GM21723 (cell line): ENCODE measurements around the gene USP20.
"Not testable (repeated sequence)": the region's sequence is repeated elsewhere in the genome, so short reads cannot be mapped to it uniquely, and the experiment has no call there.

ENCODE experiments used
- ATAC-seq: cut with Tn5 transposase; IDR thresholded peaks from one replicate; pipeline ENCODE4 v1.9.1; 2021; ENCODE audit warnings: mild to moderate bottlenecking, moderate library complexity; ENCODE audit not compliant: unreplicated experiment

USP20 gene

DNA sequence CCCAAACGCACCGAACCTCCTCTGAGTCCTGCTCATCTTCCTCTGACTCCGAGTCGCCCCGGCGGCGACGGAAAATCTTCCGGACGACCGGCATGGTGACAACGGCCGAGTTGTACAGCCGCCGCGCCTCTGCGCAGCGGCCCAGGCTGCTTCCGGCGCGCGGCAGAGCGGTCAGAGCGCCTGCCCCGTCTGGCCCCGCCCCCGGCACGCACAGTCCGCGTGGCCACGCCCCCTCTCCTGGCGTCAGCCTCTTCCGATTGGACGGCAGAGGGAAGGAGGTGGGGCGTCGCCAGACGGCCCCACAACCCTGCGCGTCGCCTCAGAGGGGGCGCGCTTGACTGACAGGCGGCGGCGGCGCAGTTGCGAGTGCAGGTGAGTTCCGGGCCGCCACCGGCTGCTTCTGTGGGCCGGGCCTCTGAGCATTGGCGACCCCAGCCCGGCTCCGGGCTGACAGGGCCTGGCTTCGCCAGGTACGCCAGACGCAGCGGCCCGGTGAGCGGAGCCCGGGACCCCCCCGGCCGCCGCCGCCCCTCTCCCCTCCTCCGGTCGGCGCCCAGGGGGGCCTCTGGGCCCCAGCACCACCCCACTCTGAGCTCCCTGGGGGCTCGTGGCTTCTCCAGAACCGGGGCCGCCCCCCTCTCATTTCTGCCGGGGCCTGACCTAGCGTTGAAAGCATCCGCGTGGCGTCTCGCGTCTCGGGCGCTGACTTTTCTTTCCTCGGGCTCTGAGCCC lies at the start of gene USP20, which contains the start of gene C9orf78:
Gene USP20 (plus strand): TSS at position 331 of the 732 bp plus-strand sequence. CDS start 17,098 bp downstream, outside the sequence.
Gene C9orf78 (minus strand): TSS at position 148 of the 732 bp plus-strand sequence. CDS start 54 bp downstream, at position 94.
- peak; percentile 87 for ATAC-seq

DNA sequence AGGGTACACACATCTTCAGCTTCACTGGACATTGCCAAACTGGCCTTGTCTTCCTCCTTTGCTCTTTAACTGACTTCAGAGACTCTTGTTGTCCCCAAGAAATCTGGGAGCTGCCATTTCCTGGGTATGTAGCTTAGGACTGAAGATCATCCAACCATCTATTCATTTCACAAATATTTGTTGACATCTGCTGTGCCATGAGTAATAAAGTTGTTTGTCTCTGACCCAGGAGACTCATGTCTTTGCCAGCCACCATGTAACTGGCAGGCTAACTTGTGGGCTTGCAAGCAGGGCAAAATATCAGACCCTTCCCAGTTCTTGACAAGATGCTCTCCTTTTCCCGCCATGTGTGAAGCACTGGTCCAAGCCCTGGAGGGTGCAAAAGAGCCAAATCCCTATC lies 49.4 kb upstream of the USP20 start:
- ATAC-seq = no peak

DNA sequence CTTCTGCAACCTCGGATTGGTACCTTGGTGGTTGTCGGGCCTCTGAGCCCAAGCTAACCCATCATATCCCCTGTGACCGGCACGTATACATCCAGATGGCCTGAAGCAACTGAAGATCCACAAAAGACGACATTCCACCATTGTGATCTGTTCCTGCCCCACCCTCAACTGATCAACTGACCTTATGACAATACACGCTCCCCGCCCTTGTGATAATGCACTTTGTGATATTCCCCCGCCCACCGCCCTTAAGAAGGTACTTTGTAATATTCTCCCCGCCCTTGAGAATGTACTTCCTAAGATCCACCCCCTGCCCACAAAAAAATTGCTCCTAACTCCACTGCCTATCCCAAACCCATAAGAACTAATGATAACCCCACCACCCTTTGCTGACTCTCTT lies 48.8 kb upstream of the USP20 start:
- no peak for ATAC-seq

DNA sequence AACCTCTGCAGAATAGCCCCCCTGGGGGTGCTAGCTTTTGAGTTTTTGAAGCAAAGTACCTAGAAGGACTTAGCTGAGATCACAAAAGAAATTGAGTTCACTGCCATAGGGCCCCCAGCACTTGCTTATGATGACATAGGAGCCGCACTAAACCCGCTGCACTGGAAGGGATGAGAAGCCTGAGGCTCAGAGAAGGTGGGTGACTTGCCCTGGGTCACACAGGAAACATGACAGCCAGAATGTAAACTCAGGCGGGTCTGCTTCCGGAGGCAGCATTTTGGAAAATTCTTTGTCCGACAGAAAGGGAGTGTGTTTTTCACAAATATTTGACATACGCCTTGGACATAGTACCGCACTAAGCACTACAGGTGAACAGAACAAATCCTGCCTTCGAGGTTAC lies 40.7 kb upstream of the USP20 start:
- no peak for ATAC-seq

DNA sequence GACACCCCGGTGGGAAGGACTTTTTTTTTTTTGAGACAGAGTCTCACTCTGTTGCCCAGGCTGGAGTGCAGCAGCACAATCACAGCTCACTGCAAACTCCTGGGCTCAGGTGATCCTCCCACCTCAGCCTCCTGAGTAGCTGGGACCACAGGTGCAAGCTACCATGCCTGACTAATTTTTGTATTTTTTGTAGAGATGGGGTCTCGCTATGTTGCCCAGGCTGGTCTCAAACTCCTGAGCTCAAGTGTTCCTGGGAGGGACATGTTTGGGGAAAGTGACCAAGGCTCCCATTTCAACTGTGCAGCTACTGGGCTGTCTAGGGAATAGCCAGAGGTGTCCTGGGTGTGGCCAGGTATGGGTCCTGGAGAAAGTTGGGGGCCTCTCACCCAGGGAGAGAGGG lies 39.2 kb upstream of the USP20 start:
- not testable (repeated sequence) for ATAC-seq

DNA sequence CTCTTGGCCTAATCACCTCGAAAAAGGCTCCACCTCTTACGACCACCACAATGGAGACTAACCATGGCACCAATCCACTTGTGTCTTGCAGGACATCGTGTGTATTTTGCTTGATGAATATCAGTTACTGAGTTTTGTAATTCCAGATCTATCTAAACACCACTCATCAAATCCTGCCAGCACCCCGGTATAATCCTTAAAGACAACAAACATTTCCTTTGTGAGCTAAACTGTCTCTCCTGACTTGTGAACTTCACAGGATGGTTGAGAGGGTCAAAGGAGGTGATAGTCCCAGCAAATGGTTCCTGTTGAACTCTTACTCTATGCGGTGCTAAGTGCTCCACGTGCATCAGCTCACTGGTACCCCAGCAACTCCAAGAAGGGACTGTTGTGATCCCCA lies 36.3 kb upstream of the USP20 start:
- ATAC-seq = no peak

DNA sequence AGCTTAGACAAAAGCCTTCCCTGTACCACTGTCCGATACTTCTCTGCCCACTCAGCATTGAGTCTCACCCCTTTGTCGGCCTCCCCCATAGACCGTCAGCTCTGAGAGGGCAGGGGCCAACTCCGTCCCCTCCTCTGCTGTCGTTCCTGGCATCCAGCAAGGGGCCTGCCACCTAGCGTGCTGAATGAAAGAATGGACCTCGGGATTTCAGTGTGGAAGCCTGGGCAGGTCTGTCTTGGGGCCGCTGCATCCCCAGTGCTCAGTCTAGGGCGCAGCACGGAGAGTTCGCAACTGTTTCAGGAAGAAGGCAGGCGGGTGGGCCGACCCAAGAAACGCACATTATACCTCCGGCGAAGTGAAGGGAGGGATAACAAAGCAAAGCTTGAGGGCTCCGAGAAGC lies 33.8 kb upstream of the USP20 start:
- no peak for ATAC-seq

DNA sequence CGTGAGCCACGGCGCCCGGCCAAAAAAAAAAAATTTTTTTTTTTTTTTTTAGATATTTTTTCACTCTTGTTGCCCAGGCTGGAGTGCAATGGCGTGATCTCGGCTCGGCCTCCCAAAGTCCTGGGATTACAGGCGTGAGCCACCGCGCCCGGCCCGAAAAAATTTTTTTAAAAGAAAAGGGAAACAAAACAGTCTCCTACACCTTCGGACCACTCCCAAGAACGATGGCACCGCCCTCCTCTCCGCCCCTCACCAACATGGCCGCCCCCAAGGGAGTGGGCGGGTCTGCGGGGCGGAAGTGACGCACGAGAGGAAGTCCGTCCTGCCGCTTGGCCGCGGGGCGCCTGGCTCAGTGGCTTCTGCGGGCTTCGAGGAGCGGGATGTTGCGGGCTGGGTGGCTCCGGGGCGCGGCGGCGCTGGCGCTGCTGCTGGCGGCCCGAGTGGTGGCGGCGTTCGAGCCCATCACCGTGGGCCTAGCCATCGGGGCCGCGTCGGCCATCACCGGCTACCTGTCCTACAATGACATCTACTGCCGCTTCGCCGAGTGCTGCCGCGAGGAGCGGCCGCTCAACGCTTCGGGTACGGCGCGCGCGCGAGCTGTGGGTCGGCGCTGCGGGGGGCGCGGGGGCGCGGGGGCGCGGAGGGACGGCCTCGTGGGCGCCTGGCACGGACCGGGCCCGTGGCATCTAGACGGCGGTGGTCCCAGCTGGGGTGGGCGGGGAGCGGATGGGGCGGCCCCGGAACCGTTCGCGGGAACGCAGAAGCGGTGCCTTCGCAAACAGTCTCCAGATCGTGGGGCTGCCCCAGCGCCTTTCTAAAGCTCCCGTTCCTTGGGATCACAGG lies 32.2 kb upstream of the USP20 start, which contains the start of gene TOR1B:
Gene TOR1B (plus strand): TSS at position 352 of the 843 bp plus-strand sequence. CDS start 29 bp downstream, at position 381.
- ATAC-seq = peak; percentile 92

DNA sequence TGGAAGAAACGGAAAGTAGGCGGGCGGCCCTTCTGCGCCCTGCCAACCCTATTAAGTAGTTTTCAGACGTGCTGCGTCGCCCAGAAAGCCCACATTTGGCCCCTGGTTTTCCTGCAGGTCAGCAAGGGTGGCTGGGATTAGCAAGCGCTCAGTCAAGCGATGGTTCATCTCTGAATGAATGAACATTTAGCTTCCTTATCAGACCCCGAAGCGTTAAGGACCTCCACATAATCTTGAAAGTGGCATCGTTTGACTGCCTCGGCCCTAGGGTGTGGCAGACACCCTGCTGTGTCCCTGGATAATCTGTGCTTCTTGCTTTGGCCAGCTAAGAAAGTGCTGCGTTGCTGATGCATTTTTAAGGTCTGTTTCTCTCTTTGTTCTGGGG lies 31.6 kb upstream of the USP20 start:
- peak; percentile 13 for ATAC-seq

DNA sequence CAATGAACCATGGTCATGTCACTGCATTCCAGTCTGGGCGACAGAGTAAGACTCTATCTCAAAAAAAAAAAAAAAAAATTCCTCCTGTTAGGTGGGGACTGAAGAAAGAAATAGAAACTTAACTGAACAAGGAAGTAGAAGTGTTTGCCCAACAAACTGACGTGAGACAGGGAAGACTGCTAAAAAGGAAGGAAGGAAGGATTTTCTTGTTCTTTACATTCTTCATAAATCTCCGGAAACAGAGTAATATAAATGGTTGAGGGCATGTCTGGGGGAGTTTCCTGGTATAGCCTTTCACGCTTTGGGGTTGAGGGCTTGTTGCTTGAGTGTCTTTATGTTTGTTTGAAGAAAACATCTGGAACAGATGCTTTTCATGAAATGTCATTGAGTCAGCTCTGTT lies 29.2 kb upstream of the USP20 start:
- ATAC-seq = no peak

DNA sequence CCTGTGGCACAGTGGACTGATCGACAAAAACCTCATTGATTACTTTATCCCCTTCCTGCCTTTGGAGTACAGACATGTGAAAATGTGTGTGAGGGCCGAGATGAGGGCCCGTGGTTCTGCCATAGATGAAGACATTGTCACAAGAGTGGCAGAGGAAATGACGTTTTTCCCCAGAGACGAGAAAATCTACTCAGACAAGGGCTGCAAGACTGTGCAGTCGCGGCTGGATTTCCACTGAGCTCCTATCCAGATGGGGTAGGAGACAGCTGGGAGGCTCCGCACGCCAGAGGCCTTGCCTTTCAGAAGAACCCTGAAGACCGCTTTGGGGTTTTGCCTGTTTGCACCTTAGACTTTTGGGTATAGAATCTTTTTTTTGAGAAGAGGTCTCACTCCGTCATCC lies 25.9 kb upstream of the USP20 start:
- ATAC-seq = no peak

DNA sequence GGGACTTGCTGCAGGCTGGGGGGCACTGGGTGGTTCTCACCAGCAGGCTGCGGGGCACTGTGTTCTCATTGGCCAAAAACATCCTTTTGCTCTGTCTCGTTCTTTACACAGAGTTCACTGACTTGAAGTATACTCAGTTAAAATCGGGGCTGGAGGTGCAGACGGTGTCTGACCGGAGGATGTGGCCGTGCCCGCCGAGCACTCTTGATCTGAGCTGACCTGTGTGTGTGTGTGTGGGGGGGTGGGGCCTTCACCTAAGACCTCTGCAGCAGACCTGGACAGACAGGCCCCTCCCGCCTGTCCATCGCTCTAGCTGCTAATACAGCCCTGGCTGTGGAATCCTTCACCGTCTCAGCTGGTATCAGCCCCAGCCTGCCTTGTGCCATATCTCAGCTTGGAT lies 25.1 kb upstream of the USP20 start:
- ATAC-seq = no peak

DNA sequence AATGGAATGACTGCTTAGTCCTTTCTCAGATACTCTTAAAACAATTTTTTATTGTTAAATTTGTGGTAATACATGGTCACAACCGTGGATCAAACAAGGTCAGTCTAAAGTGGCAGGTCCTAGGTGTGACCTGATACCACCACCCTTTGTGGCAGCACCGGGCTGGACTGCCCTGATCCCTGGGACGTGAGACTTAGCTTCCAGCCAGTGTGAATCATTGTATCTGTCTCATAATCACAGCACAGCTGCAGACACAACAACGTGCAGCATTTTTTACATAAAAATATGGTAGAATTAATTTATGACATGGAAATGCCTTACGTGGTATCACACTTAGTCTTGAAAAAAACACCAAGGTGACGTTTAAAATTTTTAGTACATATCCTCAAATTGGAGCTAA lies 24.5 kb upstream of the USP20 start:
- ATAC-seq = no peak

DNA sequence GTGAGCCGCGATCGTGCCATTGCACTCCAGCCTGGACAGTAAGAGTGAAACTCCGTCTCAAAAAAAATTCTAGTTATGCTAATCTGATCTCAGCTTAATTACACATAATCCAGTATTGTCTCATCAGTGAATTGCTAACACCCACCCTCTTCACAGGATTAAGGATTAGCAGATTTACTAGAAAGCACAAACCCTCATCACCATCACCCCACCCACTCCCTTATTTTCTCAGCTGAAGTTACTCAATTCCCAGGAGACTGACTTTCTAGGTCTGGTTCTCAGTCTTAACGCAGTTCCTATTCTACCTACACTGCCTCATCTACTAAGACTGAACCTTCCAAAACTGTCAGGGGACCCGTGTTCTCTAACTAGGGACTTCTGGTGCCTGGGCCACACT lies 23.3 kb upstream of the USP20 start:
- ATAC-seq = no peak

DNA sequence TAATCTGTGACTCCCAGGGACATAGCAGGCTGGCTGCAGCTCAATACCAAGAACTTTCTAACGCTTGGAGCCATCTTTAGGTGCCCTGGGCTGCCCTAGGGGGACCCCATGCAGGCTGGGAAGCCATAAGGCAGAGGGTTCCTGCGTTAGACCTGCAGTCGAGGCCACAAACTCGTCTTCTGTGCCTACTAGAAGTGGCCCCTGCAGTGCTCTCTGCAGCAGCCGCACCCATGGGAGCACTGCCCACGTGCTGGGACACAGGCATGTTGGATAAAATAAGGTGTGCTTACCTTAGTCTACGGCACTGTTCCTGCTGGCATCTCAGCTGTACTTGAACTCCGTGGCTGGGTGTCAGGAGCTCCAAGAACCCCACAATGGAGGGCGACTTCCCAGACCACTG lies 22.9 kb upstream of the USP20 start:
- no peak for ATAC-seq

DNA sequence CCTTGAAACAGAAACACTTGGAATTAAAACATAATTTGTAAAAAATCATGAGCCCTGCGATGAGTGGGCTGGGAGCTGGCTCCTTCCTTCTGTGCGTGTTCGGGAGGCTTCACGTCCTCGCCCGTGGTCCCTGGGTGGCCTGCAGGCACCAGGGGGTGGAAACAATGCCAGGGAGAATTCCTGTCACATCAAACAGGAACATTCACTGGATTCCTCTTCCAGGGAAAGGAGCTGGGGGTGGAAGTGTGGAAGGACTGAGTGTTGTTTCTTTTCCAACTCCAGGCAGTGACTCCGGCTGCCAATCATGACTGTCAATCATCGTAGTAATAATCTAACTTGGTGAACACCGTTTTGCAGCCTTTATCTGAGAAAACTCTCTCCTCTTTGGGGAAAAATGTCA lies 21.6 kb upstream of the USP20 start:
- no peak for ATAC-seq

DNA sequence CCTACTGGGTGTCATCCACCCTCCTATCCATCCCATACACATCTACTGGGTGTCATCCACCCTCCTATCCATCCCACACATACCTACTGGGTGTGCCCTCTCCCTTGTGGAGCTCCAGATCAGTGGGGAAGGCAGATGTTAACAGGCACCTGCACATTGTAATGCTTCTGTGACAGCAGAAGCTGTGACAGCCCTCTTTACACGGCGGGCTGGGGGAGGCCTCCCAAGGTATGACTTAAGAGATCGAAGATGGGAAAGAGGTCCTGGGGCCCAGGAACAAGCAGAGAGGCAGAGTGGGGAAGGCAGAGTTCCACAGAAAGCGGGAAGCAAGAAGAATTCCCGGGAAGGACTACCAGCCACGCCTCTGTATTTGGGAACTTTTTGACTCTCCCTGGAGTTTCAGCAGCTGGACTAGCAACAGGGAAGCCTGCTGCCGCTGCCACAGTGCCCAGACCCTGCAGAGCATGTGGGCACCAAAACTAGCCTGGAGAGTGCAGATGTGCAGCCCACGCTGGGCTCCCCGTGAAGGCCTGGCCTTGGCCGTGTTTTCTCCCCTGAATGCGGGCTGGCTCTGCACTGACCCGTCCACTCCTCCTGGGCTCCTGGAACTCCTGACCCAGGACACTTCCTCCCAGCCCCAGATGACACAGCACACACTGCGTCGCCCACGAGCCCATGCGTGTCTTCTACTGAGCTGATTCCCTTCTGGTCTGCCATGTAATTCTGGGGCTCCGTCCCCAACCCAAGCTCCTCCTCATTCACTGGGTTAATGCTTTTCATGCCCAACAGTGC lies 20.6 kb upstream of the USP20 start:
- ATAC-seq = no peak

DNA sequence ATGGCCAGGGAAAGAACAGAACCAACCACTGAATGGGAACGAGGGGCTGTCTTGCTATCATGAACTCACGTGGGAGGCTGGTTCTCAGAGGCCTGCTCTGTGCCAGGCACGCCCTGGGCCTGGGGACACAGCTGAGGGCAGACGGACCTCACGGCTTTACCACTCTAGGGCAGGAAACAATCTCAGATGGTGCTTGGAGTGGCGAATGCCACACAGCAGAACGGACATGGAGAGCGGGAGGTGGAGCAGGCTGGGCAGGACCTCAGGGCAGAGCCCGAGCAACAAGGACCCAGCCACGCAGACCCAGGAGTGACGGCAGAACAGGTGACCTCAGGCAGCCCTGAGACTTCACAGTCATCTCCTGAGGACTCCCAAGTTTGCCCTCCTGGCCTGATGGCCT lies 20.0 kb upstream of the USP20 start:
- ATAC-seq = no peak

DNA sequence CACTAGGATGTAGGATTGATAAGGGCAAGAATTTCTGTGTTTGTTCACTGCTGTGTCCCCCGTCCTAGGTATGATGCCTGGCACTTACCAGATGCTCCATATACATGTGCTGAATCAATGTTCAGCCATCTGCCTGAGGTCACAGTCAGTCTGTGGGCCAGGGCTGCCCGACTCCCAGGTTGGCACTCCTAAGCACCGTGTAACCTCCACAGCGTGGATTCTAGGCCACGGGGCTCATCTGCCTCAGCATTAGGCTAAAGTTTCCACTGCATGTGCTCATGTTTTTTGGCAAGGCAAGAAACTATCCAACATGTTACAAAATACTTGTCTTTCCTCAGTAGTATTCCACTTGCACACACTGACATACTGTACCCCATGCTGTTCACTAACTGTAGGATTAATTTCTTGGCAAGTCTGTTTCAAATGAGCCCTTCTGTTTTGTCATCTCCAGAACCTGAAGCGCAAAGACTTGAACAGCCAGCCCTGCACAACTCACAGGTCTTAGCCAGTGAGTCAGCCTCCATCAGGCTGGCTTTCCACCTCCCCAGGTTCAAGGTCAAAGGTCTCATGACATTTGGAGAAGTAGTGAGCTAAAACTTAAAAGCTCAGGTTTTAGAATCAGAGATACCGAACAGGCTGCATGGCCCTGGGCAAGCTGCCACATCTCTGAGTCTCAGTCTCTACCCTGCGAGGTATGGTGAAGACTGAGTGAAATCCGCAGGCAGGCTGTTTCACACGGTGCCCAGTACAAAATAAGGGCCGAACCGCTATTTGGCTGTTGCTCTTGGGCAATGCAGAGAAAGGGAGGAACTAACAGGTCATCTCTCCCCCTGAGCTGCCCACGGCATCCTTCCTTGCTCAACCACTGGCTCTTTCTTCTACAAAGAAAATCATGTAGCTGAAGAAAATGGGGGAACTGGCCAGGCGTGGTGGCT lies 18.5 kb upstream of the USP20 start:
- no peak for ATAC-seq

DNA sequence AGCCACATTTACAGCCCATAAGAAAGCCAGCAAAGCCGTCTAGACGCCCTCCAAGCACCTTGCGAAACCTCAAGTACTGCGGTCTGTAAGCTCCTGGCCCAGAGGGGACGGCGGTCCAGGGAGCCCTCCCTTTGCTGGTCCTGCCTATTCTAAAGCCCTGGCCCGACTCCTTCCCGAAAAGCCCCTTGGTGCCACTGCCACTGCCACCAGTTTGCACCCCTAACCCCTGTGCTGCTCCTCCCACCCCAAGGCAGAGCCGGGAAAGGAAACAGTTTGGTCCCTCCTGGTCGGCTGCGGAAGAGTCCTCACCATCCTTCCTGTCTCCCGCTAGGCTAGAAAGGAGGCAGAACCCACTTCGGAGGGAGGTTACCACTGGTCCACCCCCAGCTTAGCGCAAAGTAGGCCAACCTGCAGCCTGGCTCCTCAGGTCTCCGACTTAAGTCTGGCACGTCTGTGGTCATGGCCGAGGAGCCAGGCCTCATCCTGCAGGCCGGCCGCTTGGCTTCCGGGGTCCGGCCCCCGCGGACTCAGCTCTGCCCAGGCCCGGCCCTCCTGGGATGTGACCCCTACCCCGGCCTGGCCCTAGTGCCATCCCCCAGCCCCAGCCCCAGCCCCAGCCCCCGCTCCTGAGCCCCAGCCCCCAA lies 12.2 kb upstream of the USP20 start:
- no peak for ATAC-seq
